Endothelial cell of umbilical vein (primary cell): Measurements from ENCODE around the gene MPHOSPH8. TPM values are rescaled to one million over a fixed set of nuclear protein-coding genes. Genes with fewer than 3 reads are reported as not detected.

ENCODE experiments used
- BruUV-seq: library from RNA; stranded (reverse); fragments of 400-500 nt; replicated peaks from 2 replicates; lab custom pipeline; 2021; lab: Mats Ljungman, UMichigan
- CTCF ChIA-PET: fragments of 300-600, 350-600 bp; sonication (Branson Sonifier 250); formaldehyde crosslinking; loops from one replicate; lab custom pipeline; 2021; ENCODE audit warnings: antibody characterized with exemption, inconsistent platforms; lab: Charles Lee
- POLR2A ChIA-PET: fragments of 300-600, 350-600 bp; sonication (Branson Sonifier 250); formaldehyde crosslinking; loops from one replicate; lab custom pipeline; 2021; ENCODE audit warnings: antibody characterized with exemption, inconsistent platforms; lab: Charles Lee
- DNase-seq: peaks from one replicate; pipeline ENCODE4 v3.0.0-alpha.2; 2011; ENCODE audit warnings: low read depth, low spot score
- FAIRE-seq: peaks from 2 replicates; lab custom pipeline; 2011; peaks lifted over from hg19 to GRCh38; lab: Jason Lieb, UNC
- H2AFZ ChIP-seq: 2 replicates; pipeline ENCODE4 v1.6.0; 2012; ENCODE audit warnings: low read depth, low read length, control low read depth, inconsistent platforms
- H3K27ac ChIP-seq: 2 replicates; pipeline ENCODE4 v1.5.1; 2011; ENCODE audit warnings: low read depth, mild to moderate bottlenecking, control low read depth, low read length, moderate library complexity; ENCODE audit not compliant: insufficient read depth
- H3K27me3 ChIP-seq, 2 experiments: 2 replicates each; pipeline versions ENCODE4 v1.6.0 to v1.6.1; 2011; ENCODE audit warnings: low read length in 2 of 2, mixed read lengths in 1 of 2; ENCODE audit not compliant: control insufficient read depth in 2 of 2, insufficient read depth in 2 of 2
- H3K36me3 ChIP-seq, 2 experiments: 2 replicates in 1 of 2; 3 replicates in 1 of 2; pipeline ENCODE4 v1.5.1; 2011; ENCODE audit warnings: low read length in 2 of 2, mild to moderate bottlenecking in 1 of 2, moderate library complexity in 1 of 2; ENCODE audit not compliant: control insufficient read depth in 2 of 2, insufficient read depth in 2 of 2; ENCODE audit errors: extremely low read depth in 1 of 2
- H3K4me1 ChIP-seq: 3 replicates; pipeline ENCODE4 v1.5.1; 2011; ENCODE audit warnings: mild to moderate bottlenecking, low read length; ENCODE audit not compliant: control insufficient read depth, insufficient read depth; ENCODE audit errors: extremely low read depth
- H3K4me2 ChIP-seq: 2 replicates; pipeline ENCODE4 v1.6.1; 2011; ENCODE audit warnings: low read length, control low read depth, mixed read lengths; ENCODE audit not compliant: insufficient read depth
- H3K4me3 ChIP-seq, 3 experiments: fragments of 200-600 bp in 1 of 3; sonication (generic), shearing (Covaris generic) in 1 of 3; replicated peaks in 1 of 3; 2 replicates each; pipeline ENCODE4 v1.5.1; 2011 to 2016; ENCODE audit warnings: control low read depth in 3 of 3, low read length in 3 of 3, mild to moderate bottlenecking in 2 of 3, inconsistent platforms in 1 of 3, low read depth in 1 of 3, moderate library complexity in 1 of 3; ENCODE audit not compliant: insufficient read depth in 1 of 3
- H3K79me2 ChIP-seq: 2 replicates; pipeline ENCODE4 v1.6.0; 2012; ENCODE audit warnings: low read length, inconsistent platforms; ENCODE audit not compliant: control insufficient read depth, insufficient read depth
- H3K9ac ChIP-seq: replicated peaks from 2 replicates; pipeline ENCODE3; 2011; ENCODE audit warnings: low read length, control low read depth; ENCODE audit not compliant: insufficient read depth; ENCODE audit errors: extremely low read depth
- H3K9me1 ChIP-seq: replicated peaks from 3 replicates; pipeline ENCODE4 v1.6.0; 2011; ENCODE audit warnings: mild to moderate bottlenecking, low read length; ENCODE audit not compliant: control insufficient read depth, insufficient read depth; ENCODE audit errors: extremely low read depth
- H3K9me3 ChIP-seq: replicated peaks from 2 replicates; pipeline ENCODE4 v1.5.1; 2012; ENCODE audit warnings: low read length, inconsistent platforms; ENCODE audit not compliant: control insufficient read depth, insufficient read depth
- H4K20me1 ChIP-seq: replicated peaks from 2 replicates; pipeline ENCODE3; 2011; ENCODE audit warnings: mild to moderate bottlenecking, low read length; ENCODE audit not compliant: control insufficient read depth, insufficient read depth; ENCODE audit errors: extremely low read depth
- EZH2 ChIP-seq: IDR thresholded peaks from 2 replicates; pipeline ENCODE4 v1.6.1; 2012; ENCODE audit warnings: borderline replicate concordance, low read depth, mild to moderate bottlenecking, moderate library complexity, low read length, inconsistent platforms; ENCODE audit not compliant: severe bottlenecking
- FOS ChIP-seq: IDR thresholded peaks from 2 replicates; pipeline ENCODE4 v1.6.1; 2011; ENCODE audit warnings: mild to moderate bottlenecking, low read length, moderate library complexity, borderline replicate concordance; ENCODE audit not compliant: insufficient read depth
- GATA2 ChIP-seq: IDR thresholded peaks from 2 replicates; pipeline ENCODE4 v1.7.0; 2011; ENCODE audit warnings: low read depth, mild to moderate bottlenecking, moderate library complexity, mixed read lengths, low read length; ENCODE audit not compliant: insufficient read length, insufficient read depth
- JUN ChIP-seq: IDR thresholded peaks from 2 replicates; pipeline ENCODE4 v1.6.1; 2011; ENCODE audit warnings: borderline replicate concordance, low read depth; ENCODE audit not compliant: insufficient read length, insufficient read depth
- MAX ChIP-seq: IDR thresholded peaks from 2 replicates; pipeline ENCODE4 v1.6.1; 2011; ENCODE audit not compliant: insufficient read depth, insufficient read length
- MYC ChIP-seq: IDR thresholded peaks from one replicate; pipeline ENCODE4 v1.6.1; 2011; ENCODE audit warnings: mild to moderate bottlenecking, low read depth, low read length
- POLR2A ChIP-seq: IDR thresholded peaks from 2 replicates; pipeline ENCODE4 v1.6.1; 2012; ENCODE audit warnings: low read depth, mild to moderate bottlenecking, control low read depth, low read length
- POLR2AphosphoS5 ChIP-seq: IDR thresholded peaks from 2 replicates; pipeline ENCODE4 v1.6.1; 2012; ENCODE audit warnings: low read depth, mild to moderate bottlenecking, control low read depth, low read length, moderate library complexity; ENCODE audit not compliant: insufficient read depth
- dilution Hi-C: fragments of 300-500 bp; cut with MboI; formaldehyde crosslinking; loops from one replicate; pipeline ENCODE4 v1.15.0; 2019; ENCODE audit warnings: low sequenced_read_pairs; ENCODE audit not compliant: extremely low pct_ligation_motif_present
- intact Hi-C: fragments of 100-400 bp; cut with micrococcal nuclease; formaldehyde crosslinking; loops from one replicate; pipeline ENCODE4 v1.10.0; 2022
- polyA plus RNA-seq, 4 experiments: library from polyadenylated mRNA; depleted of rRNA in 3 of 4; stranded (reverse) in 3 of 4; unstranded in 1 of 4; fragments of >200 nt; gene quantifications; 2 replicates each; pipeline versions ENCODE4 v1.2.1 to v1.2.3, GENCODE V29; 2011 to 2012; ENCODE audit warnings: missing spikeins in 1 of 4
- total RNA-seq: library from RNA; stranded (reverse); gene quantifications from 2 replicates; pipeline ENCODE4 v1.2.3, GENCODE V29; 2021
- TF ChIP-seq, protein P1 (sequence below), 2 donors: IDR thresholded peaks; 1 replicate in 1 of 2; 2 replicates in 1 of 2; pipeline ENCODE4 v1.5.1; 2011; ENCODE audit warnings: low read length in 2 of 2, mild to moderate bottlenecking in 2 of 2, moderate library complexity in 2 of 2, control low read depth in 1 of 2, inconsistent platforms in 1 of 2, low read depth in 1 of 2; ENCODE audit not compliant: insufficient read depth in 1 of 2; ENCODE audit errors: extremely low read depth in 1 of 2

The MPHOSPH8 gene
- total and polyA plus RNA-seq, 2 donors (not counting 3 experiments of a cell fraction or from before 2014, with no cell fraction given): 16.2 to 31.5 TPM

GRCh38 chr13:19646063-19646462, 12.6 kb downstream of the MPHOSPH8 start:
- Histone ChIP-seq H3K9ac (no peak overlapping the region), H3K4me3 (no peak overlapping the region), H3K9me1 (no peaks in the 10 kb centered on the region), H4K20me1 (no peaks in the 10 kb centered on the region), H3K27ac (no peak overlapping the region), H3K4me2 (no peak overlapping the region), H3K9me3 (no peaks in the 10 kb centered on the region), H3K4me1 (no peaks in the 10 kb centered on the region), H3K79me2 (peaks cover 4% of the 10 kb centered on the region), H3K27me3 (no peaks in the 10 kb centered on the region), H2AFZ (no peak overlapping the region), H3K36me3 (peaks cover 7 to 18% of the 10 kb centered on the region in 2 experiments)
- intact Hi-C loops: no loop called here
- BruUV-seq: no TSS peak
- FAIRE-seq: no peak
- TF ChIP-seq POLR2AphosphoS5 (no peak), GATA2 (no peak), MYC (no peak), POLR2A (no peak), MAX (no peak), EZH2 (no peak), FOS (no peak), JUN (no peak)
- TF ChIP-seq, protein P1, sequence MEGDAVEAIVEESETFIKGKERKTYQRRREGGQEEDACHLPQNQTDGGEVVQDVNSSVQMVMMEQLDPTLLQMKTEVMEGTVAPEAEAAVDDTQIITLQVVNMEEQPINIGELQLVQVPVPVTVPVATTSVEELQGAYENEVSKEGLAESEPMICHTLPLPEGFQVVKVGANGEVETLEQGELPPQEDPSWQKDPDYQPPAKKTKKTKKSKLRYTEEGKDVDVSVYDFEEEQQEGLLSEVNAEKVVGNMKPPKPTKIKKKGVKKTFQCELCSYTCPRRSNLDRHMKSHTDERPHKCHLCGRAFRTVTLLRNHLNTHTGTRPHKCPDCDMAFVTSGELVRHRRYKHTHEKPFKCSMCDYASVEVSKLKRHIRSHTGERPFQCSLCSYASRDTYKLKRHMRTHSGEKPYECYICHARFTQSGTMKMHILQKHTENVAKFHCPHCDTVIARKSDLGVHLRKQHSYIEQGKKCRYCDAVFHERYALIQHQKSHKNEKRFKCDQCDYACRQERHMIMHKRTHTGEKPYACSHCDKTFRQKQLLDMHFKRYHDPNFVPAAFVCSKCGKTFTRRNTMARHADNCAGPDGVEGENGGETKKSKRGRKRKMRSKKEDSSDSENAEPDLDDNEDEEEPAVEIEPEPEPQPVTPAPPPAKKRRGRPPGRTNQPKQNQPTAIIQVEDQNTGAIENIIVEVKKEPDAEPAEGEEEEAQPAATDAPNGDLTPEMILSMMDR (IDR thresholded peaks at IDR 0.05; ENCODE audit: extremely low read depth in 1 of 2, insufficient read depth in 1 of 2, low read depth in 1 of 2, low read length in 2 of 2): no peak
- POLR2A ChIA-PET: no interaction called here
- CTCF ChIA-PET: interaction anchor here (1.3 kb wide), 1 partner anchor 13 kb away, joined by 3 read pairs; no protein-coding TSS in a partner anchor
- dilution Hi-C loops: no loop called here
- no peak for DNase-seq
